Skin of body (tissue), 2 donors: ENCODE measurements around the gene SCGB2B2. TPM values are rescaled to one million over a fixed set of nuclear protein-coding genes. Genes with fewer than 3 reads are reported as not detected.

Experiments
- small RNA-seq: library from RNA; depleted of rRNA; stranded (forward); fragments of <200 nt; gene quantifications from one replicate; pipeline ENCODE3, GENCODE V24; 2014; ENCODE audit warnings: low replicate concordance
- total RNA-seq: library from RNA; depleted of rRNA; stranded (reverse); fragments of >200 nt; gene quantifications from one replicate; pipeline ENCODE4 v1.2.3, GENCODE V29; 2014

SCGB2B2 gene
- total RNA-seq, 1 donor from 2014 or later = 0.59 TPM

Small RNAs within 50 kb of the gene (small RNA-seq; reads per million reads assigned to genes)
- not detected for gene RF00611

Other genes with a start within 250 kb of the SCGB2B2 start
- gene UBA2, start 248.8 kb downstream of the SCGB2B2 start, total RNA-seq = 111 TPM
- 14.4 TPM for gene WTIP, start 195.4 kb downstream of the SCGB2B2 start, total RNA-seq
- gene ZNF302, start 519 bp upstream of the SCGB2B2 start, total RNA-seq = 28.7 TPM
- gene ZNF181, start 57.1 kb upstream of the SCGB2B2 start, total RNA-seq = 13.6 TPM
- 3.8 TPM for gene ZNF599, start 96.1 kb upstream of the SCGB2B2 start, total RNA-seq
- 3.2 TPM for gene ZNF30, start 249.7 kb upstream of the SCGB2B2 start, total RNA-seq